ENCODE results near the gene HPS4.
A peak's percentile ranks its signal among the peaks of the same experiment; 100 is the strongest.

HPS4 gene

DNA sequence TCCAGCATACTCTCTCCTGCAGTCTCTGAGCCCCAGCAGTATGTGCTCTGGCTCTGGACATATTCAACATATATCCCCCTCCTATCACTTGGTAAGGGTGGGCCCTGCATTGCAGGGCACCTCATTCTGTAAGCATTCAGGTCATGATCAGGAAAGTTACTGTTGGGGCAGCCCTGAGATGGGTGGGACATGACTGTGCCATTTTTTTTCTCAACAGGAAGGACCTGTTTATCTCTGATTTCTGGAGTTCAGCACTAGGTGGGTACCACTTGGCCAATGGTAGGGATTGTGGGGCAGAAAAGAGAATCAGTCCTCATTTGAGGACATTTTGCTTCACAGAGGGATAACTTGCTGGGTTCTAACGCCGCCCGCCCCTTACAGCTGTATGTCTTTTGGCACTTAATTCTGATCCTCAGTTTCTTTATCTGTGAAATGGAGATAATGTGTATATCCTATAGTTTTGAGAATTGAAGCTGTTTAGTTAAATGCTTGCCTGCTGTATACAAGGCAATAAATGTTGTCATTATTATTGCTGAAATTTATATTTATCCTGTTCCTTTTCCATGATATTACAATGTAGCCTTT is 2.3 kb upstream of the HPS4 start:
- no peak overlapping the region for H3K27ac ChIP-seq
- DNase-seq = no peak
- peaks cover 44% of the 10 kb centered on the region for H3K36me3 ChIP-seq
- no peaks in the 10 kb centered on the region for H3K27me3 ChIP-seq (ENCODE audit: insufficient read depth, low read depth, severe bottlenecking)
- H3K9me3 ChIP-seq (ENCODE audit: severe bottlenecking) = peaks cover 3% of the 10 kb centered on the region
- TF ChIP-seq, protein P1, sequence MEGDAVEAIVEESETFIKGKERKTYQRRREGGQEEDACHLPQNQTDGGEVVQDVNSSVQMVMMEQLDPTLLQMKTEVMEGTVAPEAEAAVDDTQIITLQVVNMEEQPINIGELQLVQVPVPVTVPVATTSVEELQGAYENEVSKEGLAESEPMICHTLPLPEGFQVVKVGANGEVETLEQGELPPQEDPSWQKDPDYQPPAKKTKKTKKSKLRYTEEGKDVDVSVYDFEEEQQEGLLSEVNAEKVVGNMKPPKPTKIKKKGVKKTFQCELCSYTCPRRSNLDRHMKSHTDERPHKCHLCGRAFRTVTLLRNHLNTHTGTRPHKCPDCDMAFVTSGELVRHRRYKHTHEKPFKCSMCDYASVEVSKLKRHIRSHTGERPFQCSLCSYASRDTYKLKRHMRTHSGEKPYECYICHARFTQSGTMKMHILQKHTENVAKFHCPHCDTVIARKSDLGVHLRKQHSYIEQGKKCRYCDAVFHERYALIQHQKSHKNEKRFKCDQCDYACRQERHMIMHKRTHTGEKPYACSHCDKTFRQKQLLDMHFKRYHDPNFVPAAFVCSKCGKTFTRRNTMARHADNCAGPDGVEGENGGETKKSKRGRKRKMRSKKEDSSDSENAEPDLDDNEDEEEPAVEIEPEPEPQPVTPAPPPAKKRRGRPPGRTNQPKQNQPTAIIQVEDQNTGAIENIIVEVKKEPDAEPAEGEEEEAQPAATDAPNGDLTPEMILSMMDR (IDR thresholded peaks at IDR 0.05; ENCODE audit: low read depth, low read length) = no peak
- H3K4me3 ChIP-seq (ENCODE audit: low read depth, low read length) = no peak overlapping the region

DNA sequence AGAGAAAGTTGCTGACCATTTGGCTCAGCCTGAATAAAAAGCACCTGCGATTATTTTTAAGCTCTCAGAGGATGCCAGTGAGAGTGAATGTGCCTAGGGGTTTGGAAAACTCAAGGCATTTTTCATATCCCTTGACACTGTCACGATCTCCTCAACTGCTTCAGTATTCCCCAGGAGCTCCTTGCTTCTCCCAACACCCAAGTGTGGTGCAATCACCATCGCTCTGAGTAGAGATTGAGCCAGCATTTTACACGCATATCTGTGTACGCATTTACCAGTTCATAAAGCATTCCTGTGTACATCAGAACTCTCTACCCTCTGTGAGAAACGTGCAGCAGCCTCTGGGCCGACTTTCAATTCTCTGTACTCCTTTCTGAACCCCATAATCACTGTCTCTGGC is 1.4 kb upstream of the HPS4 start:
- peaks cover 36% of the 10 kb centered on the region for H3K36me3 ChIP-seq
- DNase-seq = no peak
- no peak overlapping the region for H3K4me3 ChIP-seq (ENCODE audit: low read depth, low read length)
- H3K27me3 ChIP-seq (ENCODE audit: insufficient read depth, low read depth, severe bottlenecking) = no peaks in the 10 kb centered on the region
- no peak overlapping the region for H3K27ac ChIP-seq
- H3K9me3 ChIP-seq (ENCODE audit: severe bottlenecking) = peaks cover 3% of the 10 kb centered on the region
- TF ChIP-seq, protein P1 (IDR thresholded peaks at IDR 0.05; ENCODE audit: low read depth, low read length) = no peak

DNA sequence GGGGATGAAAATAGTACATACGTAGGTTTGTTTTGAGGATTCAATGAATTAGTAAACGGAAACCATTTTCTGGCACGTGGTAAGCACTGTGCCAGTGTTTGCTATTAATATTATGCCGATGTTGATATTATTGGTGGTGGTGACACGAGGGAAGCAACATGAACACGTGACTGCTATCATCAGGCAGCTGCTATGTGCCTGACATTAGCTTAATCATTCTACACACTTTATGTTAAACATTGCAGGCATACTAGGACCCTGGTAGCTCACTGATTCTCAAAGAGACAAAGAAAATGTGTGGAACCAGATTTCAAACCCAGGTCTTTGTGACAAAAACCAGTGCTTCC is 750 bp upstream of the HPS4 start:
- TF ChIP-seq, protein P1 (IDR thresholded peaks at IDR 0.05; ENCODE audit: low read depth, low read length) = no peak
- peak overlapping the region; percentile 61 for H3K4me3 ChIP-seq (ENCODE audit: low read depth, low read length)
- H3K36me3 ChIP-seq = peaks cover 29% of the 10 kb centered on the region
- DNase-seq = no peak
- peaks cover 3% of the 10 kb centered on the region for H3K9me3 ChIP-seq (ENCODE audit: severe bottlenecking)
- no peaks in the 10 kb centered on the region for H3K27me3 ChIP-seq (ENCODE audit: insufficient read depth, low read depth, severe bottlenecking)
- peak overlapping the region; percentile 86 for H3K27ac ChIP-seq

DNA sequence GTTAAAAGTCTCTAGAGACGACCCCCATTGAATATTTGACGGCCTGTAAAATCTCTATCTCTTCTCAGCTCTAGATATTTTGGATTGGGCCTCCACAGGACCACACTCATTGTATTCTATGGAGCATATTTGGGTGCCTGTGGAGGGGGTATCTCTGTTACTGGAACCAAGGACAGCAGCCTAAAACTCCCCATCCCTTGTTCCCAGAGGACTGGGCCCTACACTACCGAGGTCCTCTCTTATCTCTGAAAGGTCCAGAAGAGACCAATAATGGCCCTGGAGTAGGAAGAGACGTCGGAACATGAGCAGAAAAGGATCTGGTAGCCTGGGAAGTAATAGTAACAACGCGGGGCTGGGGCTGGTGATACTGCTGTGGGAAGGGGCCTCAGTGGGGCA is 542 bp downstream of the HPS4 start:
- TF ChIP-seq, protein P1 (IDR thresholded peaks at IDR 0.05; ENCODE audit: low read depth, low read length) = no peak
- DNase-seq = no peak
- H3K9me3 ChIP-seq (ENCODE audit: severe bottlenecking) = peaks cover 3% of the 10 kb centered on the region
- peak overlapping the region; percentile 86 for H3K27ac ChIP-seq
- H3K27me3 ChIP-seq (ENCODE audit: insufficient read depth, low read depth, severe bottlenecking) = no peaks in the 10 kb centered on the region
- H3K4me3 ChIP-seq (ENCODE audit: low read depth, low read length) = peak overlapping the region; percentile 61
- peaks cover 17% of the 10 kb centered on the region for H3K36me3 ChIP-seq

DNA sequence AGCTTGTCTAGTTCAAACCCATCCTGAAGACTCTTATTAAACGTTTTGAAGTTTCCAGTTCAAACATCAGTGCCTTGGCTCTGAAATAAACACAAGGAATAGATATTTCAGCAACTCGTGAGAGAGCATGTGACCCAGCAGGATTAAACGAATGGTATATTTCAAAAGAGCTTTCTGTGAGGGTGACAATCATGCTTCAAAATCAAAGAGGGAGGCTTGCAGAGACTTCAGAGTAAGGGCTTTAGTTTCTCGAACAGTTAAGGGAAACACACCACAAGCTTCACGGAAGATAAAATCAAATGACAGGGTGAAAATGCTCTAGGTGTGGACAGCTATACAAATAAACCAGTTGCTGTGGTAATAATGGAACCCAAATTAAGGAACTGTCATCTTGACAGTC is 1.4 kb downstream of the HPS4 start:
- H3K4me3 ChIP-seq (ENCODE audit: low read depth, low read length) = no peak overlapping the region
- no peak overlapping the region for H3K27ac ChIP-seq
- H3K27me3 ChIP-seq (ENCODE audit: insufficient read depth, low read depth, severe bottlenecking) = no peaks in the 10 kb centered on the region
- DNase-seq = no peak
- peaks cover 3% of the 10 kb centered on the region for H3K9me3 ChIP-seq (ENCODE audit: severe bottlenecking)
- TF ChIP-seq, protein P1 (IDR thresholded peaks at IDR 0.05; ENCODE audit: low read depth, low read length) = no peak
- H3K36me3 ChIP-seq = peaks cover 8% of the 10 kb centered on the region

DNA sequence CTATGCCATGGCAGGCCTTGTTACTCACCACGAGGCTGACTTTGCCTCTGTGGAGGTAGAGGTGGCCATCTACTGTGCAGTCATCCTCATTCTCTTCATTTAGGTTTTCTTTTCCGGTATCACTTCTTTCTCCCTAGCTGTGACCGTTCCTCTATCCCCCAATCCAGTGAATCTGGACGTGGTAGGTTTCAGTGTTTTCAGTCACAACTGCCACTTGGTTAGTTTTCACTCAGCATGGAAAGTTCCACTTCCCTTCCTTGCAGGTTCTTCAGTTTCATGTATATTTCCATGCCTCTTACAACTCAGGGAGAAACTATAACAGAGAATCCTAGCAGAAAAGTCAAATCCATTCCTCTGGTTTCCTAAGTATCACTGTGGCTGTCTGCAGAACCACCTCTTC is 1.9 kb downstream of the HPS4 start:
- Histone ChIP-seq H3K27me3 (ENCODE audit: insufficient read depth, low read depth, severe bottlenecking) (no peaks in the 10 kb centered on the region), H3K27ac (no peak overlapping the region), H3K4me3 (ENCODE audit: low read depth, low read length) (no peak overlapping the region), H3K36me3 (peaks cover 9% of the 10 kb centered on the region), H3K9me3 (ENCODE audit: severe bottlenecking) (peaks cover 3% of the 10 kb centered on the region)
- no peak for DNase-seq
- TF ChIP-seq, protein P1 (IDR thresholded peaks at IDR 0.05; ENCODE audit: low read depth, low read length) = no peak
